ENCODE results near the gene TTLL12. TPM values are rescaled to one million over a fixed set of nuclear protein-coding genes. Genes with fewer than 3 reads are reported as not detected.

TTLL12 gene
- total RNA-seq, 1 donor from 2014 or later, result 30.6 TPM

DNA sequence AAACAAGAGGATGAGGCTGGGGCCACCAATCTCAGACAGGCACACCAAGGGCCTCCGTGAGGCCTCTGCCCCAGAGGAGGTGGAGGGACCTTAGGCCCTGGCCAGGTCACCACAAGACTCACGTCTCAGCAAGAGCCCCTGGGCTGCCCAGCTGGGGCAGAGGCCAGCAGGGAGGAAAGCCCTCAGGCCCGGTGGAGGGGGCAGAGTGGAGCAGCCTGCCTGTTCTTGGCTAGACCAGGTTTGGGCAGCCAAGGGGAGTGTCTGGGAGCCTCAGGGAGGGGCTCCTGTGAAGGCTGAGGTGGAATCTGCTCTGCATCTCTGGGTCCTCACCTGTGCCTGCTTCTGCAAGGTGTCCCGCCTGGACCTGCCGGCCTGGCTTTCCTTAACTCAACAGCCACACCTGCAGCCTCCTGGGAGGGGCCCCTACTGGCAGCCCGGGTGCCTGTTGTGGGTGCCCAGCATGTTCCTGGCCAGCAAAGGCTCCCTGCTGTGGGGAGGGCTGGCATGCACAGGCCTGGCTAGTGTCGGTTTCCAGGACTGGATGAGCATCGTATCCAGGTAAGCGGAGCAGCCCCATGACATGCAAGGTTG lies 11.9 kb downstream of the TTLL12 start:
- no peak for DNase-seq (ENCODE audit: low spot score in 2 of 2)
- no peak for FAIRE-seq

DNA sequence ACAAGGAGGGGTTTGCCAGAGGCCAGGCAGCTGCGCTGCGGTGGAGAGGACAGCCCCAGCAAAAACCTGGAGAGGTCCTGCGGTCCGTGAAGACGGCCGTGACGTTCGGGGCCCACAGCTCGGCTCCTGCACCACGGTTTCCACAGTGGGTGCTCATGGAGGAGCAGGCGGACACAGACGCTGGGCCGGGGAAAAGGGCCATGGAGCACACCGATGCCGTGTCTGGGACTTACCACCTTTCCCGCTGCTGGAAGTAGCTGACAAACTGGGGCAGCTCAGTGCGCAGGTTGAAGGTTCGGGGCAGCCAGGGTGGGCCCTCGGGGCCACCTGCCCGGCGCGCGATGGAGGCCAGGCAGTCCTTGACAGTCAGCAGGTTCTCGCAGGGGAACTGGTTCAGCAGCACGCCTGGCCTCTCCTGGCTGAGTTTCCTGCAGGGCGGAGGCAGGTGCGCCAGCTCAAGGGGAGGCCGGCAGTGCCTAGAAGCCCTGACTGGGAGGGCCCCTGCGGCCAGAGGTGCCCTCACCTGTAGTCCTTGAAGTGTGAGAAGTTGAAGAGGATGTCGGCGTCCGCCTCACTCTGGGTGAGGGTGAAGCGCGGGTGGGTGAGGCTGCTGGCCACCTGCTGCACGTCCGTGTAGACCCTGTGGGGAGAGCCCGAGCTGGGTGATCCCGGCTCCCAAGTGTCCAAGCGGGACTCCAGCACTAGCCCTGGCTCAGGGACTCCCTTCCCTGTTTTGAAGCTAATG lies 12.8 kb downstream of the TTLL12 start:
- DNase-seq (ENCODE audit: low spot score in 2 of 2), result no peak
- FAIRE-seq, result no peak

DNA sequence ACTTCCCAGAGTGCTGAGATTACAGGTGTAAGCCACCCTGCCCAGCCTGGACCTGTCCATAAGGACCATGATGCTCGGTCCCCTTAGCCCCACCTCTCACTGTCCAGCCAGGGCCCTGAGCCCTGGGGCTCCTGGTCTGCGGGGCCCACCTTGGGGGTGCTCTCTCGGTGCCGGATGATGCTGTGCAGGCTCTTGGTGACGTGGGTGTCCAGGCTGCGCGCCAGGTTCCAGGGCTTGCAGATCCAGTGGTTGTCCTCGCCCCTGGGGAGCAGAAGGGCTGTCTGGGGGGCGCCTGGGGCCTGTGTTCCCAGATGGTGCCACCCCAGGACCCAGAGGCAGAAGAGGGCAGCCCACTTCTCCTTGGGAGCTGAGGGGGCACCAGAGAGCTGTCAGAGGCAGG lies 13.4 kb downstream of the TTLL12 start:
- no peak for DNase-seq (ENCODE audit: low spot score in 2 of 2)
- FAIRE-seq, result no peak

DNA sequence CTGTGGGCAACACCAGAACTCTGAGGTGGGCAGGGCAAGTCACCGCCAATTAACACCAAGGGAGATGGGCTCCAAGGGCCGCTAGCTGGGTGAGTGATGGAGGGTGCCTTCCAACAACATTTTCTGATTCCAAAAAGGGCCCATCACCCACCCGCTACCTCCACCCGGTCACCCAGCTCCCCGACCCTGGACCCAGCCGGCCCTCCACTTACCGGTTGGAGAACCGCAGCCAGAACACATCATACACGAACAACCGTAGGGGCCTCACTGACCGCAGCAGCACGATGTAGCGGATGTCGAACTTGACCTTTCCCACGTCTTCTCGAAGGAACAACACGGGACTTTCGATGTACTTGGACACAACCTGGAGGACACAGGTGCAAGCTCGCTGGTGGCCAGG lies 14.7 kb downstream of the TTLL12 start:
- no peak for DNase-seq (ENCODE audit: low spot score in 2 of 2)
- FAIRE-seq, result no peak

DNA sequence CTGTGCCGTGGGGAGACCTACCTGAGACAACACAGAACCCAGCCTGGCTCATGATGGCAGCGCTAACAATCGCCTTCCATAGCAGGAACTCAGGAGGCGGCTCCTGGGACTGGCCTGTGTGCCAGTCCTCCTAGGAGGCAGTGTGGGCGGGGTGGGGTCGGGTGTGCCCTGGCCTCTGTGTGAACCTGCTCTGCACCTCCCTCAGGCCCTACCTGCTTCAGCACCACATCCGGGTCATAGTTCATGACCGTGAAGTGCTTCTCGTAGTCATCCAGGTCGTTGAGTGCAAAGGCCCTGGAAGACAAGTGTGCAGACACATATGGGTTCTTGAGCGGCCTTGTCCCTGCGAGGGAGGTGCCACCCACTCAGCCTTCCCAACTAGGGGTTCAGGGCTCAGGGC lies 15.3 kb downstream of the TTLL12 start:
- FAIRE-seq (no peak), DNase-seq (ENCODE audit: low spot score in 2 of 2) (no peak)

DNA sequence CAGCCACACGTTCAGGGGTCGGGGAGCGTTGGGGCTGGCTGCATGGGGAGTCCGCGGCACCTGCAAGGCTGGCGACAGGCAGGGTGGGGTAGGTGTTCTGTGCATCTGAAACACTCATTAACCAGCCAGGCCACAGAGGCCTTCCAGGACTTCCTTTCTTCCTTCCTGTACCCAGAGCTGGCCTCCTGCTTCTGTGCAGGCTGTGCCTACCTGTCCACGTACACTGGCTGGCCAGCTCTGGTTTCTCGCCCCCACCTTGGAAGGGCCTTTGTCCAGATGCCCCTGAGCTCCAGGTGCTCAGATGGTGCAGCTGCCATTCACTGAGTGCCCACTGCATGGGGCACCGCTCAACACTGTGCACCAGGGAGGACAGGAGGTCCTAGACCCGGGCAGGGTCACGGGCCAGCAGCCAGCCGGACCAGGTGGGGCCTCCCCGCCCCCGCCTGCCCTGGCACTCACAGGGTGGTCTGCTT lies 15.9 kb downstream of the TTLL12 start:
- DNase-seq (ENCODE audit: low spot score in 2 of 2) (no peak), FAIRE-seq (no peak)

DNA sequence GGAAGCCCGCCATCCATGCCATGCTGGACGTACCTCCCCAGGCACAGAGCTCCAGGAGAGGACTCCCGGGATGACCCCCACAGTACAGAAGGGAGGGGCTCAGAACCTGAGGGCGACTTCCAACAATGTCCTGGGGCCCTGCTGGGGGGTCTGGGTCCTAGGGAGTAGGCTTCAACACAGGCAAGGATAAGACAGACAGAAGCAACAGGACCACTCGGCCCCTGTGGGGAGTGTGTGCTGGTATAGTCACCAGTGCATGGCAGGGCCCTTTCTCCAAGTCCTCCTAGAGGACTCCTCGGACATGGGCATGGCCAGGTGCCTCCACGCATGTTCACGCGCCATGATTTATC lies 16.8 kb downstream of the TTLL12 start:
- no peak for FAIRE-seq
- DNase-seq (ENCODE audit: low spot score in 2 of 2), result no peak

DNA sequence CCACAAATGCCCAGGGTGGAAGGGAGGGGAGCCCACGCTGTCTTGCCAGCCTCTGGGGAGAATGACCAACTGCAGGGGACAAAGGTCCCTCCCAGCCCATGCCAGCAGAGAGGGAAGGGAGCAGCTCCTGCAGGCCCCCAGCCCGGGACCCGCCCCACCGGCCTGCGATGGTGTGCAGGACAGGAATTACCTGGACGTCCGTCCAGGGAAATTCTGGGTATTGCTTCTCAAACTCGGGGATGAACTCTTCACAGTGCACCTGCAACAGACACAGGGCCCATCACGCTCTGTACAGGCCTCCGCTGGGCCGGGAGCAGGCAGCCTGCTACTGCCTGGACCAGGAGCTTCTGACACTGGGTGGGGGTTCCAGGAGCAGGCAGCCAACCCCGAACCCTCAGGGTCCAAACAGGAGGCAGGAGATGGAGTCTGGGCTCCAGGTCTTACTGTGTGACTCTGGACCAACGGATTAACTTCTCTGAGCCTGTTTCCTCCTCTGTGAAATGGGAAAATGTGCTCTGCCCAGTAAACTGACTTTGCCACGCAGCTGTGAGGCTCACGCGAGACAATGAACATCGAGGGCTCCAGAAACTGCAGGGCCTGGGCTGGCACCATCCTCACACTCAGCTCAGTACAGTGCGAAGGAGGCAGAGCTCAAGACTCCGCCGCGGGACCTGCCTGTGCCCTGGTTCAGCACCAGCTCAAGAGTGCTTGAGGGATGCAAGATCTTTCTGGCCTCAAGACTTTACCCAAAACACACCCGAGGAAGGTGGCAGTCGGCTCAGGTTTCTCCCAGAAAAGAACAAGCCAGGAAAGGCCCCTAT lies 17.4 kb downstream of the TTLL12 start:
- DNase-seq (ENCODE audit: low spot score in 2 of 2) (no peak), FAIRE-seq (no peak)

DNA sequence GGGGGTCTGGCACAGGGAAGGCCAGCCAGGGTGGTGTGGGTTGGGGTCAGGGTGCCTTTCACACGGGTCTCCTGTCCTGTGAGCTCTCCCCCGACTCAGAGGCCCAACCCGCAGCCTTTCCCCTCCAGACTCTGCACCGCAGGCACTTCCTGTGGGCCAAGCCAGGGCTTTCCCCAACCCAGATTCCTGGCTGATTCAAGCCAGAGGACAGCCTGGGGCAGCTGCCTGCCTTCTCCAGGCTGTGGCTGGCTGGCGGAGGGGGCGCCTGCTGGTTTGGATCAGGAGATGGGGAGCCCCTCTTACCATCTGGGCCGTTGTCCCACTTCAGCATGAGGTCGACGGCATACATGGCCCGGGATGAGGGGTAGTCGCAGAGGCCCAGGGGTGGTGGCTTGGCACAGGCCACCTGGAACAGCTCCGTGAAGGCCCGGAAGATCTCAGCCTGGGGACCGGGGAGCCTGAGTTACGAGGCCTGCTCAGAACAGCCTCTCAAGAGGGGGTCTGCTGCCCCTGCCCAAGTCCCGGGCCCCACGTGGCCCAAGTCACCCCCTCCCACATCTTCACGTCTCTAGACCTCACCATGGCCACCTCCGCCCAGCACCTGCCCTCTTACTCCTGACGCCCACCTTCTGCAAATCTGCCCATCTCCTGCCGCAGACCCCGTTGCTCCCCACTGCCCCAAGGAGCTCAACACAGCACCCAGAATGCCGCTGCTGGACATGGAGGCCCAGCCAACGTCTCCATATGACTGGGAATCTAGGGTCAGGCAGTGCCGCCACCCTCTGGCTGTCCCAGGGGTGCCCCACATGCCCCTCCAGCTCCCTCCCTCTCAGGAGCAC lies 18.2 kb downstream of the TTLL12 start:
- no peak for FAIRE-seq
- DNase-seq (ENCODE audit: low spot score in 2 of 2), result no peak

DNA sequence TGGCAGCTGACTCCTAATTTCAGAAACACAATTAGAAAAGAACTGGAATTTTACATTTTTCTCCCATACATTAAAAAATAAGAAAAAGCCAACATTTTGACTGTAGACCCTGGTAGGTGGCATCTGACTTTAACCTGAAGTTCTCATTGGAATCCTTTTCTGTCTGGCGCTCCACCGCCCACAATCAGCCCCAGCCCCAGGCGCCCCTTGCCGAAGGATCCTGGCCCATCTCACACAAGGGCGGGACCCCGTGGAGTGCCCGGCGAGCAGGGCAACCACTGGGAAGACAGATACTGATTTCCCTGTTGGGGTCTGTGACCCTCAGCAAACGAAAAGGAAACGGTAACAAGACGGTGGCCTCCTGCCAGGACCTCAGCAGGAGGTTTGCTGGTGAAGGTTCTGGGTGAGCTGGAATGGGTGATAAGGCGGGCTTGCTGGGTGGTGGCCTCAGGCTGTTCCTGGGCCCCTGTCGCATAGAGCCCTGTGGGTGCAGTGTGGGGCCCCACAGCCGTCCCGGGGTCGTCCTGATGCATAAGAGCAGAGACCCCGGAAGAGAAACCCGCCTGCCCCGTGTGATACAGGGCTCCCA lies 19.8 kb downstream of the TTLL12 start:
- FAIRE-seq (no peak), DNase-seq (ENCODE audit: low spot score in 2 of 2) (no peak)

DNA sequence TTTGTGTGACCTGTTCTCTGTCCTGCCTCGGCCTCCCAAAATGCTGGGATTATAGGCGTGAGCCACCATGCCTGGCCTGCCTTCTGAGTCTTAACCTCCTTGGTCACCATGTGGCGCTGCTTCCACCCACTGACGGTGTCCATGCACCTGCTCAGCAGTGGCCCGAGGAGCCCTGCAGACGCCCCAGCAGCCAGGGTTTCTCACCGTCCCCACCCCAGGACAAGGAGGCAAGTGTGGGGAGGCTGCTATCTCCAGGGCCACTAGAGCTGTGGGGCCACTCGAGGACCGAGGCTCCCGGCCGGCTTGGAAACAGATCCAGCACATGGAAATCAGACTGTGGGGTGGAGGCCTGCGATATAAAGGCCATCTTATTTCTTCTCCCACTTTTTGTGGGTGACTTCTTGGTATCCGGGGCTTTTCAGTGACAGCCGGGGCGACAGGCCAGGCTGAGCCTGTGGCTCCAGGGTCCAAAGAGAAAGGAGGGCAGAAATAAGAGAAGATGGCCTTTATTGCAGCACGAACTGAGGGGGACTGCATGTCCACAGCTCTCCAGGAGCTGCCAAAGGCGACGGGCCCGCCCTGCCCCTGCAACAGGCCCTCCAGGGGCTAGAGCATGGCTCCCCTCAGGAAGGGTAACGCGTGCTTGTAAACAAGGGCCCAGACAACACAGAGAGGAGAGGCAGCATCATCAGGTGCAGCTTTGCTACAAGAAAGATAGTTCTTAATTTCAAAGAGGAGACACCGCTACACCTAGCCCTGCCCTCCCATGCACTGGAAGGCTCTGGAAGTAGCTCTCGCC lies 20.6 kb downstream of the TTLL12 start:
- FAIRE-seq (no peak), DNase-seq (ENCODE audit: low spot score in 2 of 2) (no peak)

DNA sequence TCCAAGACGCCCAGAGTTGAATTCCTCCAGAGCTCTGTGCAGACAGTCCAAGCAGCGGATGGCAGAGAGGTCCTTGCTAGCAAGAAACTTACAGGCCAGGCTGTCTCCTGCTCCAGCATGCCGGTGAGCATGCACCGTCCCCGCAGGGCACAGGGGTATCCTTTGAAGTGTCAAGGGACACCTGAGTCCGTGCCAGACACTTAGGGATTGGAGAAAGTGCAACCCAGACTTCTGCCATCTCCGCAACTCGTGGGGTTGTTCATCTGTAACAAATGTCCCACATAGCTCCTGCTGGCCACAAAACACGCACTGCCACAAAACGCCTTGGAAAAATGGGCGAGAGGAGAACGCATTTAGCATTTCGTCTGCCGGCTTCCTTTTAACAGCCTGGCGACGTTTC lies 22.3 kb downstream of the TTLL12 start:
- DNase-seq (ENCODE audit: low spot score in 2 of 2) (no peak), FAIRE-seq (no peak)

DNA sequence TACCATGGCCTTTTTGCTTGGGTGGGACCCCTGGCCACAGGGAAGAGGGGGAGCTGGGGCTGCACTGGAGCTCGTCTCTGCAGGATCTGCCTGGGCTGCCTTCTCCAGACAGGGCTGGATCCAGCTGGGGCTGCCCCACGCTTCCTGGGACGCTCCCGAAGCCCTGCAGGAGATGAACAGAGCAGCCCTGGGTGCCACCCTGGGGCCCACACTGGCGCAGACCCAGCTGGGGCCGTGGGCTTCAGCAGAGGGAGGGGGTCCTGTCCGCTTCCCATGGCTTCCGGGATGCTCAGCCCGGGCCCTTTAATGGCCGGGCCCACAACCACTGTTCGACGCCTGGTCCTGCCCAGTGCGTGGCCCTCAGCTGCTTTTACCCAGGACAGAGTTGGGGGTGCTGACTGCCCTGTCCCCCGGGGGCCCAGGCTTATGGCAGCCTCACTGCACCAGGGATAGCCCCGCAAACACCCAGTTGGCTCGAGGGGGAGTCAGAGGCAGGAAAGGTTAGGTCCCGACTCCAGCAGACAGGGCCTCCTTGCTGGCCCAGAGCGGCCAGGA lies 23.6 kb downstream of the TTLL12 start:
- no peak for DNase-seq (ENCODE audit: low spot score in 2 of 2)
- FAIRE-seq, result no peak

DNA sequence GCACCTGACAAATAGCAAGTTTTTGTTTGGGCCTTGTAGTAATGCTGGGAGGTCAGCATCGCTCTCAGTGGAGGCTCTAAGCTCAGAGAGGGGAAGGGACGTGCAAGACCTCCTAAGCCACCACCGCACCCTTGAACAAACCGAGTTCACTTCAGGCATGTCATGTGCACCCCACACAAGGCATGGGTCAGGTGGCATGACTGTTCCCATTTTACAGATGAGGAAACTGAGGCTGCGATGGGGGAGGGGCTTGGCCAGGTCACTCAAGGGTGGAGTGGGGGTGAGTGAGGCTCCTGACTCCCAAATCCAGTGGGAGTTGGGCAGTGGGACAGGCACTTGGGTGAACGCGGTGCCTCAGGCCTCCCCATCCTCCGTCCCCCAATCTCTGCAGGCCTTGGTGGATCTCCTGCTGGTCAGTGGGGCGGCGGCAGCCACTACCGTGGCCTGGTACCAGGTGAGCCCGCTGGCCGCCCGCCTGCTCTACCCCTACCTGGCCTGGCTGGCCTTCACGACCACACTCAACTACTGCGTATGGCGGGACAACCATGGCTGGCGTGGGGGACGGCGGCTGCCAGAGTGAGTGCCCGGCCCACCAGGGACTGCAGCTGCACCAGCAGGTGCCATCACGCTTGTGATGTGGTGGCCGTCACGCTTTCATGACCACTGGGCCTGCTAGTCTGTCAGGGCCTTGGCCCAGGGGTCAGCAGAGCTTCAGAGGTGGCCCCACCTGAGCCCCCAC lies 24.4 kb downstream of the TTLL12 start:
- no peak for FAIRE-seq
- DNase-seq (ENCODE audit: low spot score in 2 of 2), result no peak

DNA sequence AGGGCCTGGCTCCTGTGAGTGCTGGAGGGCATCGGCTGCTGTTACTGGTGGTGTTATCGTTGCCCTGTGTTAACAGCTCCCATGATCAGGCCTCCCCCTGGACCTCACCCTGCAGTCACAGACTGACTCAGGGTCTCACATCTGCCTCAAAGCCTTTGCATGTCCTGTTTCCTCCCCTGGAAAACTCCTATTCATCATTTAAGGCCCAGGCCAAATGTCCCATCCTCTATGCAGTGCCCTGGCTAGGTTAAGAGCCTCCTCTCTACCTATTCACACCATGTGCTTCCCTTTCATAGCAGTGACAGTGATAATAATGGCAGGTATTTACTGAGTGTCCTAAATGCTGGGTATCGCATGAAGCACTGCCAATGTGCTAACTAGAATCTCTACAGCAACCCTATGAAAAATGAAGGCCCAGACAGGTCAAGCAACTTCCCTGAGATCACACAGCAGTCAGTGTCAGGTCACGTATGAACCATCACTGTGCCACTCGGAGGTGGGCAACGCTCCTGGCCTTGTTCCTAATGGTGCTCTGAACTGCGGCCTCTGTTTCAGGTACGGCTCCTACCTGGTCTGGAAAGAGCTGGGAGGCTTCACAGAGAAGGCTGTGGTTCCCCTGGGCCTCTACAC lies 26.3 kb downstream of the TTLL12 start:
- DNase-seq (ENCODE audit: low spot score in 2 of 2) (no peak), FAIRE-seq (no peak)

DNA sequence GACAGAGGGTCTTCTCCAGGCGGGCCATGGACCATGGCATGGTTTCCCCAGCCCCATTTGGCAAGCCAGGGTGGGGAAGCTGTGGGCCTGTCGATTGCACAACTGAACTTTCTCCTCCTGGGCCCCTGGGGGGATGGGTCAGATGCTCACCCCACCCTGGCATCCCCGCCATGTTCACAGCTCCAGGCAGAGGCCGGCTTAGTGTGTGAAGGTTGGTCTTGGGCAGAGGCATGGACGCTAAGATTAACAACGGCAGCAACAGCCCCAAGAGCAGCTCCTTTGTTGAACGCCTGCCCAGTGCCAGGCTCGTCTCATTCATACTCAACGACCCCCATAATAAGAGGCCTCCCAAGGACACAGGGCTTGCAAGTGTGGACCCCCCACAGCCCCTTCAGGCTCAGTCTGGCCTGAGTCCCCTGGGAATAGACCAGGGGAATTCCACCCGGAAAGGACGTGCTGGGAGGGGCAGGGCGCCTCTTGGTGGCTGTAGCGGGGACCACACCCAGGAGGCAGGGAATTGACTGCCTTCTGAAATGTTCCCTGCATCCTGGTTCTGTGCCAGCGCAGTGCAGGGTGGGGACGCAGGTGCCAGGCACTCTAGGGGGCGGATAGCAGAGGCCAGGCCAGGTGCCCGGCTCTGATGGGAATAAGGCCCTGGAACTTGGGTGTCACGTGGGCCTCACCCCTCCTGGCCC lies 27.3 kb downstream of the TTLL12 start:
- FAIRE-seq (no peak), DNase-seq (ENCODE audit: low spot score in 2 of 2) (no peak)

DNA sequence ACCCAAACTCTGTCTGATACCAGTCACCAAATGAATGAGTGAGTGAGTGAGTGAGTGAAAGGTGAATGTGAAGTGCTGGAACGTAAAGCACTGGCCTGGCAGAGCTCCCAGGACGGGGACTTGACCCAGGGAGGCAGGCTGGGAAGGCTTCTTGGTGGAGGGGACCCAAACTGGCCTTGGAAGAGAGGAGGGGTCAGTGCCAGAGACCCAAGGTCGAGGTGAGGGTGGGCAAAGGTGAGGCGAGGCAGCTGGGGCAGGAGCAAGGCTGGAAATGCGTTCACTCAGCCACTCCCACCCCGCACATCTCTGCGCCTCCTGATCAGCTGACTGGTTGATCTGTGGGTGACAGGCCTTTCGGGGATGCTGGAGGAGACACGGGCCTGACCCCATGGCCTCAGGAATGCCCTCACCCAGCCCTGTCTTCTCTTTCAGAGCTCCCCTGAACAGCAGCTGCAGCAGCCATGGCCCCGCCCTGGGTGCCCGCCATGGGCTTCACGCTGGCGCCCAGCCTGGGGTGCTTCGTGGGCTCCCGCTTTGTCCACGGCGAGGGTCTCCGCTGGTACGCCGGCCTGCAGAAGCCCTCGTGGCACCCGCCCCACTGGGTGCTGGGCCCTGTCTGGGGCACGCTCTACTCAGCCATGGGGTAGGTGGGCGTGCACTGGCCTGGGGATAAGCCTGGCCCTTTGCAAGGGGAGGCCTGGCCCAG lies 28.0 kb downstream of the TTLL12 start:
- FAIRE-seq, result no peak
- no peak for DNase-seq (ENCODE audit: low spot score in 2 of 2)
